Mucosa of rectum (tissue), 2 donors: ENCODE results near the gene TMPRSS2.

Experiments
- H3K27ac ChIP-seq, 2 donors: one replicate each; pipeline ENCODE4 v1.7.0; 2013; ENCODE audit warnings: inconsistent platforms in 2 of 2, low read depth in 2 of 2, low read length in 2 of 2
- H3K27me3 ChIP-seq, 2 donors: one replicate each; pipeline ENCODE4 v1.7.0; 2013; ENCODE audit warnings: low read length in 2 of 2; ENCODE audit not compliant: control insufficient read depth in 2 of 2, insufficient read depth in 2 of 2
- H3K36me3 ChIP-seq, 2 donors: one replicate each; pipeline ENCODE4 v1.7.0; 2013; ENCODE audit warnings: low read length in 2 of 2; ENCODE audit not compliant: control insufficient read depth in 2 of 2, insufficient read depth in 2 of 2
- H3K4me1 ChIP-seq, 2 donors: one replicate each; pipeline ENCODE4 v1.7.0; 2013; ENCODE audit warnings: low read length in 2 of 2, mild to moderate bottlenecking in 1 of 2; ENCODE audit not compliant: control insufficient read depth in 2 of 2, insufficient read depth in 2 of 2
- H3K4me3 ChIP-seq, 2 donors: one replicate each; pipeline ENCODE4 v1.7.0; 2013; ENCODE audit warnings: low read length in 2 of 2
- H3K9ac ChIP-seq, 2 donors: one replicate each; pipeline ENCODE4 v1.7.0; 2013; ENCODE audit warnings: low read length in 2 of 2, low read depth in 1 of 2, mild to moderate bottlenecking in 1 of 2
- H3K9me3 ChIP-seq, 2 donors: one replicate each; pipeline ENCODE4 v1.7.0; 2013; ENCODE audit warnings: low read length in 2 of 2; ENCODE audit not compliant: control insufficient read depth in 2 of 2
- donor health status: healthy.
- donor health status: Normal muscosa, but diverticular disease.

Gene TMPRSS2

GRCh38 chr21:41477641-41478318, 30.2 kb downstream of the TMPRSS2 start:
- Histone ChIP-seq H3K4me1 (peaks cover 19 to 26% of the 10 kb centered on the region in 2 donors), H3K36me3 (peaks cover 56 to 68% of the 10 kb centered on the region in 2 donors), H3K9me3 (no peaks in the 10 kb centered on the region), H3K4me3 (no peak overlapping the region), H3K9ac (no peak overlapping the region), H3K27ac (peak overlapping the region in 1 of 2 donors; percentile 33), H3K27me3 (no peaks in the 10 kb centered on the region)

- Histone ChIP-seq H3K4me3 (no peak overlapping the region), H3K27ac (no peak overlapping the region), H3K36me3 (peaks cover 61 to 73% of the 10 kb centered on the region in 2 donors), H3K9ac (no peak overlapping the region), H3K9me3 (no peaks in the 10 kb centered on the region), H3K27me3 (no peaks in the 10 kb centered on the region), H3K4me1 (peaks cover 16 to 23% of the 10 kb centered on the region in 2 donors)
These were observed 32.1 kb downstream of the TMPRSS2 start for GRCh38 chr21:41475714-41476420.

- Histone ChIP-seq H3K27ac (no peak overlapping the region), H3K36me3 (peaks cover 66 to 75% of the 10 kb centered on the region in 2 donors), H3K9me3 (no peaks in the 10 kb centered on the region), H3K4me1 (peaks cover 0 to 2% of the 10 kb centered on the region in 2 donors), H3K9ac (no peak overlapping the region), H3K27me3 (no peaks in the 10 kb centered on the region), H3K4me3 (no peak overlapping the region)
These were observed 35.0 kb downstream of the TMPRSS2 start for GRCh38 chr21:41472753-41473548.

GRCh38 chr21:41470054-41470453, 37.9 kb downstream of the TMPRSS2 start:
- no peaks in the 10 kb centered on the region for H3K27me3 ChIP-seq
- H3K36me3 ChIP-seq, result peaks cover 73 to 82% of the 10 kb centered on the region in 2 donors
- H3K4me3 ChIP-seq, result no peak overlapping the region

GRCh38 chr21:41466024-41466820, 41.7 kb downstream of the TMPRSS2 start:
- H3K4me1 ChIP-seq, result peaks cover 0 to 3% of the 10 kb centered on the region in 2 donors
- H3K9ac ChIP-seq, result no peak overlapping the region
- H3K27me3 ChIP-seq, result no peaks in the 10 kb centered on the region
- H3K4me3 ChIP-seq, result no peak overlapping the region
- peaks cover 70 to 73% of the 10 kb centered on the region in 2 donors for H3K36me3 ChIP-seq
- no peaks in the 10 kb centered on the region for H3K9me3 ChIP-seq
- no peak overlapping the region for H3K27ac ChIP-seq

More at GRCh38 chr21:41470054-41470453, 37.9 kb downstream of the TMPRSS2 start:
- Histone ChIP-seq H3K9me3 (no peaks in the 10 kb centered on the region), H3K4me1 (no peaks in the 10 kb centered on the region), H3K27ac (no peak overlapping the region), H3K9ac (no peak overlapping the region)

- H3K9me3 ChIP-seq, result no peaks in the 10 kb centered on the region
- no peak overlapping the region for H3K27ac ChIP-seq
- no peaks in the 10 kb centered on the region for H3K27me3 ChIP-seq
- no peak overlapping the region for H3K4me3 ChIP-seq
- H3K4me1 ChIP-seq, result peaks cover 0 to 3% of the 10 kb centered on the region in 2 donors
- no peak overlapping the region for H3K9ac ChIP-seq
- peaks cover 60 to 64% of the 10 kb centered on the region in 2 donors for H3K36me3 ChIP-seq
These were observed 42.7 kb downstream of the TMPRSS2 start for GRCh38 chr21:41465176-41465781.

GRCh38 chr21:41460578-41461527, 47.1 kb downstream of the TMPRSS2 start:
- H3K4me3 ChIP-seq, result no peak overlapping the region
- H3K36me3 ChIP-seq, result peaks cover 23 to 38% of the 10 kb centered on the region in 2 donors
- H3K4me1 ChIP-seq, result peaks cover 0 to 3% of the 10 kb centered on the region in 2 donors
- no peaks in the 10 kb centered on the region for H3K27me3 ChIP-seq
- H3K9me3 ChIP-seq, result no peaks in the 10 kb centered on the region
- H3K27ac ChIP-seq, result no peak overlapping the region
- no peak overlapping the region for H3K9ac ChIP-seq

- H3K9ac ChIP-seq, result no peak overlapping the region
- H3K4me1 ChIP-seq, result peaks cover 0 to 3% of the 10 kb centered on the region in 2 donors
- H3K27ac ChIP-seq, result no peak overlapping the region
- H3K9me3 ChIP-seq, result no peaks in the 10 kb centered on the region
- no peaks in the 10 kb centered on the region for H3K27me3 ChIP-seq
- peaks cover 15 to 37% of the 10 kb centered on the region in 2 donors for H3K36me3 ChIP-seq
- H3K4me3 ChIP-seq, result no peak overlapping the region
These were observed 47.9 kb downstream of the TMPRSS2 start for GRCh38 chr21:41459884-41460534.
